Ascending aorta (tissue), 2 donors: ENCODE measurements around the gene CNTNAP5. TPM values are rescaled to one million over a fixed set of nuclear protein-coding genes. Genes with fewer than 3 reads are reported as not detected.

Experiments used
- DNase-seq, 2 donors: peaks; one replicate each; pipeline ENCODE4 v3.0.0-alpha.2; 2019; ENCODE audit warnings: low spot score in 2 of 2
- H3K27ac ChIP-seq, 2 donors: fragments of 200-600 bp; sonication (generic); one replicate each; pipeline ENCODE4 v1.5.1; 2016 to 2017; ENCODE audit warnings: mild to moderate bottlenecking in 1 of 2
- H3K27me3 ChIP-seq: fragments of 200-600 bp; sonication (generic); one replicate; pipeline ENCODE4 v1.5.1; 2017
- H3K36me3 ChIP-seq, 2 donors: fragments of 200-600 bp; sonication (generic); one replicate each; pipeline ENCODE4 v1.5.1; 2016
- H3K4me1 ChIP-seq, 2 donors: fragments of 200-600 bp; sonication (generic); one replicate each; pipeline ENCODE4 v1.5.1; 2016 to 2017; ENCODE audit warnings: mild to moderate bottlenecking in 1 of 2
- H3K4me3 ChIP-seq, 2 donors: fragments of 200-600 bp; sonication (generic); one replicate each; pipeline ENCODE4 v1.5.1; 2016 to 2017; ENCODE audit warnings: mild to moderate bottlenecking in 1 of 2
- H3K9me3 ChIP-seq, 2 donors: fragments of 200-600 bp; sonication (generic); one replicate each; pipeline ENCODE4 v1.5.1; 2016
- intact Hi-C: fragments of 100-400 bp; cut with DNase I; formaldehyde crosslinking; loops from one replicate; pipeline ENCODE4 v1.15.1; 2023
- total RNA-seq: library from RNA; depleted of rRNA; stranded (reverse); fragments of >200 nt; gene quantifications from one replicate; pipeline ENCODE4 v1.1.0, GENCODE V29; 2016
- TF ChIP-seq, protein P1 (sequence below), 3 experiments: fragments of 200-600 bp in 2 of 3; fragments of 450-650 bp in 1 of 3; sonication (generic) in 2 of 3; IDR thresholded peaks; one replicate each; pipeline ENCODE4 v1.5.1; 2016 to 2019; ENCODE audit warnings: antibody characterized with exemption in 3 of 3, mild to moderate bottlenecking in 1 of 3, moderate library complexity in 1 of 3

Gene CNTNAP5
- total RNA-seq, 1 donor from 2014 or later, result not detected

DNA sequence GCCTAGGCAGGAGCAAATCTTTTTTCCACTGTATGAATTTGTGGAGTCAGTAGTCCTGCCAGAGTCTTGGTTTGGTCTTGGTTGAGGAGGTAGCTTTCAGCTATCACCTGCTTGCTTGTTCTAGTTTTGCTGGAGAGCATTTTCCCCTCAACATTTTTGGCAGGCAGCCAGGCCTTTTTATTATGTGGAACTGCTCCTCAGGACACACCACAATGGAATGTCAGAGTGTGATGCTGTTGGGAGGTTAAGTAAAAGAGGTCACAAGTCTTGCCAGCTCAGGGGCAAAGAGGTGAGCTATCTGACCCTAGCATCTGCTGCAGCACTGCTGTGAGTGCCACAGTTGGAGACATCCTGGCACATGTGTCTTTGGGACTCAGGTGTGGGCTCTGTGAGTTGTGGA lies 258.0 kb downstream of the CNTNAP5 start:
- Histone ChIP-seq H3K9me3 (no peaks in the 10 kb centered on the region), H3K4me3 (no peak overlapping the region), H3K27ac (no peak overlapping the region), H3K36me3 (no peaks in the 10 kb centered on the region), H3K4me1 (no peaks in the 10 kb centered on the region), H3K27me3 (no peaks in the 10 kb centered on the region)
- intact Hi-C loops, result no loop called here
- TF ChIP-seq, protein P1, sequence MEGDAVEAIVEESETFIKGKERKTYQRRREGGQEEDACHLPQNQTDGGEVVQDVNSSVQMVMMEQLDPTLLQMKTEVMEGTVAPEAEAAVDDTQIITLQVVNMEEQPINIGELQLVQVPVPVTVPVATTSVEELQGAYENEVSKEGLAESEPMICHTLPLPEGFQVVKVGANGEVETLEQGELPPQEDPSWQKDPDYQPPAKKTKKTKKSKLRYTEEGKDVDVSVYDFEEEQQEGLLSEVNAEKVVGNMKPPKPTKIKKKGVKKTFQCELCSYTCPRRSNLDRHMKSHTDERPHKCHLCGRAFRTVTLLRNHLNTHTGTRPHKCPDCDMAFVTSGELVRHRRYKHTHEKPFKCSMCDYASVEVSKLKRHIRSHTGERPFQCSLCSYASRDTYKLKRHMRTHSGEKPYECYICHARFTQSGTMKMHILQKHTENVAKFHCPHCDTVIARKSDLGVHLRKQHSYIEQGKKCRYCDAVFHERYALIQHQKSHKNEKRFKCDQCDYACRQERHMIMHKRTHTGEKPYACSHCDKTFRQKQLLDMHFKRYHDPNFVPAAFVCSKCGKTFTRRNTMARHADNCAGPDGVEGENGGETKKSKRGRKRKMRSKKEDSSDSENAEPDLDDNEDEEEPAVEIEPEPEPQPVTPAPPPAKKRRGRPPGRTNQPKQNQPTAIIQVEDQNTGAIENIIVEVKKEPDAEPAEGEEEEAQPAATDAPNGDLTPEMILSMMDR (IDR thresholded peaks at IDR 0.05), result no peak
- DNase-seq, result no peak

DNA sequence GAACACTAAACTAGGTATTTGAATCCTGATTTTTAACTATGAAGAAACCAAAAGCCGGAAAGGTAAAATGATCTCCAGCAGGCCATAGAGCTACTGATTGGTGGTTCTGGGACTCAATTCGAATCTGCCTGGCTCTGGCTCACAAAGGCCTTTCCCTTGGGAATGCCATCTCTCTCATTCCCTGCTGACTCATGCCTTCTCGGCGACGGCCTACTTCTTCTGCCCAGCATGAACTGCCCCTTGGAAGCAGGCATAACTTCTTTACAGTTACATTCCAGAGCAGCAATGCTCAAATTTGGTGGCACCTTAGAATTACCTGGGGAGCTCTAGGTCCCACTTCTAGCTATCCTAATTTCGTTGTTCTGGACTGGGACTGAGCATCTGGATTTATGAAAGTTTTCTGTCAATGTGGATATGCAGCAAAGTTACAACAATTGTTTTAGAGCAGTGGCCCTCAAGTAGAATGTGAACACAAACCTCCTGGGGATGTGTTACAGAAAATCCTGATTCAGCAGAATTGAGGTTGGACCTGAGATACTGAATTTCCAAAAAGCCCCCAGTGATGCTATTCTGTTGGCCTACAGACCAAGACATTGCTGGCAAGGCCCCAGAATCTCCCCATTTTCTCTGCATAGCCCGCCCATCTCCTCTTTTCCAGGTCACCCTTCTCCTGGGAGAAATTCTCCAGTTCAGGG lies 261.1 kb downstream of the CNTNAP5 start:
- TF ChIP-seq, protein P1 (IDR thresholded peaks at IDR 0.05), result no peak
- intact Hi-C loops, result no loop called here
- no peak for DNase-seq
- no peaks in the 10 kb centered on the region for H3K4me1 ChIP-seq
- no peaks in the 10 kb centered on the region for H3K27me3 ChIP-seq
- no peaks in the 10 kb centered on the region for H3K9me3 ChIP-seq
- H3K36me3 ChIP-seq, result no peaks in the 10 kb centered on the region
- no peak overlapping the region for H3K27ac ChIP-seq
- H3K4me3 ChIP-seq, result no peak overlapping the region

DNA sequence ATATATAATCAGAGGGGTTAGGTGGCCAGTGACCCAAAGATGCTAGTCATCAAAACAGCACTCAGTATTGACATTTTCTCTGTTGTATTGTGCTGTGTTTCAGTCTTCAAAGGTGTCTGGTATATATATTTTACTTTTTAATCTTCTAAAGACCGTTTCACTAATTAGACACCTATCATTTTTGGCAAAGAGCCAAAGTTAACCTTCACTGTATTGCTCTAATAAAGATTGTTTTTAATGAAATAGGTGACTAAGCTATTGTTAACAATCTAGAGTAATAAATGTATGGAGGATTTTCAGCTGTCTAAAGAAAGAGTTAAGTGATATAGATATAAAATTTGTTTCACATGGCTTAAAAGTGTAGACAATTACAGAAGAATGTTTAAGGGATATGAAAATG lies 264.0 kb downstream of the CNTNAP5 start:
- TF ChIP-seq, protein P1 (IDR thresholded peaks at IDR 0.05), result no peak
- Histone ChIP-seq H3K4me1 (no peaks in the 10 kb centered on the region), H3K4me3 (no peak overlapping the region), H3K36me3 (no peaks in the 10 kb centered on the region), H3K27me3 (no peaks in the 10 kb centered on the region), H3K27ac (no peak overlapping the region), H3K9me3 (no peaks in the 10 kb centered on the region)
- intact Hi-C loops, result no loop called here
- DNase-seq, result no peak

DNA sequence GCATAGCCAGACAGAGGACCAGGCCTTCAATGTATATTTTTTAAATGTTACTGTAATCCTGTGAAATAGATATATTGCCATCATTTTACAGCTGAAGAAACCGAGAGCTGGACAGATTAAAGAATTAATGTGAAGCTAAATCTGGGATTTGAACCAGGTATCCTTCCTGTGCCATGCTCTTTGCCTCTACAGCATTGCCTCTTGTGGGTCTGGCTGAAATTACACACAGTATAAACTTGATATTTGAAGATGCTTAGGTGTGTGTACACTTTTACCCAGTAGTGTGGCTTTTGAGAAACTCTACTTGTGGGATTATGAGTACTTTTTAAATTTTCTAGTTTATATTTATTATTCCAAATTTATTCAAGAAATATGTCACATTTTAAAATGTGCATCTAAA lies 264.5 kb downstream of the CNTNAP5 start:
- intact Hi-C loops, result no loop called here
- H3K27ac ChIP-seq, result no peak overlapping the region

DNA sequence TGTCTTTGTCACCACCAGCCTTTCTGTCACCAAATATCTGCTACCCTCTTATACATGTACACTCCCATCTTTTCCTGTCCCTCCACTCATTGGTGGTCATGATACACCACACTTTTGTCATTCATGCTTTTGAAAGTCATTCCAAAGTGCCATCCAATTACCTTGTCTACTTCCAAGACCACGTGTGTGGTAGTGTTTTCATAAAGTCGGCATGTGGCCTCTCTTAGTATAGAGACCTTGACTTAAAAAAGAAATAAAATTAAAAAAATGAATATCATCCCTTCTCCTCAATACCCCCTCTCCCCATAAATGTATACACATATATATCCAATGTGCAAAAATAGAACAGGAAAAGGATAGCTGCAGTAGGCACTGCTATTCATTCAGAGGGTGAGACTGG lies 271.4 kb downstream of the CNTNAP5 start:
- no peaks in the 10 kb centered on the region for H3K9me3 ChIP-seq
- TF ChIP-seq, protein P1 (IDR thresholded peaks at IDR 0.05), result no peak
- intact Hi-C loops, result no loop called here
- no peaks in the 10 kb centered on the region for H3K36me3 ChIP-seq
- H3K27ac ChIP-seq, result no peak overlapping the region
- H3K27me3 ChIP-seq, result no peaks in the 10 kb centered on the region
- no peaks in the 10 kb centered on the region for H3K4me1 ChIP-seq
- no peak for DNase-seq
- no peak overlapping the region for H3K4me3 ChIP-seq

More for the DNA sequence above, 264.5 kb downstream of the CNTNAP5 start:
- DNase-seq, result no peak
- no peak overlapping the region for H3K4me3 ChIP-seq
- H3K4me1 ChIP-seq, result no peaks in the 10 kb centered on the region
- TF ChIP-seq, protein P1 (IDR thresholded peaks at IDR 0.05), result no peak
- H3K9me3 ChIP-seq, result no peaks in the 10 kb centered on the region
- no peaks in the 10 kb centered on the region for H3K27me3 ChIP-seq
- no peaks in the 10 kb centered on the region for H3K36me3 ChIP-seq

DNA sequence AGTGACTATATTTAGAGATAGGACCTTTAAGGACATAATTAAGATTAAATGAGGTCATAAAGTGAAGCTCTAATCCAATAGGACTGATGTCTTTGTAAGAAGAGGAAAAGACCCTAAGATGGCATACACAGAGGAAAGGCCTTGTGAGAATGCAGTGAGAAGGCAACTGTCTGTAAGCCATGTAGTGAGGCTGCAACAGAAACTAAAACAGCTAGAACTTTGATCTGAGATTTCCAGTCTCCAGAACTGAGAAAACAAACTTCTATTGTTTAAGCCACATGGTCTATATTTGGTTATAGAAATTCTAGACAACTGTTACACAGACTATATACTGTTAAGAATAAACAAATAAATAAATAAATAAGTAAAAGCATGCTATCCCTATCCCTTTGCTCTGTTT lies 276.8 kb downstream of the CNTNAP5 start:
- Histone ChIP-seq H3K27me3 (no peaks in the 10 kb centered on the region), H3K27ac (no peak overlapping the region), H3K36me3 (no peaks in the 10 kb centered on the region), H3K4me3 (no peak overlapping the region), H3K9me3 (no peaks in the 10 kb centered on the region), H3K4me1 (no peaks in the 10 kb centered on the region)
- no peak for DNase-seq
- intact Hi-C loops, result no loop called here
- TF ChIP-seq, protein P1 (IDR thresholded peaks at IDR 0.05), result no peak
